PFSK-1 (cell line): Measurements from ENCODE around the gene KCNA2.

ENCODE experiments used
- POLR2AphosphoS5 ChIP-seq: IDR thresholded peaks from 2 replicates; pipeline ENCODE4 v1.6.1; 2012; ENCODE audit warnings: low read depth, mild to moderate bottlenecking, control low read depth, low read length, moderate library complexity
- REST ChIP-seq, 2 experiments: IDR thresholded peaks; 2 replicates each; pipeline versions ENCODE4 v1.6.1 to v1.8.0; 2011 to 2012; ENCODE audit warnings: low read depth in 2 of 2, low read length in 2 of 2, control low read depth in 1 of 2, inconsistent platforms in 1 of 2, mild to moderate bottlenecking in 1 of 2, moderate library complexity in 1 of 2; ENCODE audit not compliant: insufficient read depth in 1 of 2
- TAF1 ChIP-seq: IDR thresholded peaks from 2 replicates; pipeline ENCODE4 v1.6.1; 2012; ENCODE audit warnings: low read length, control low read depth, borderline replicate concordance; ENCODE audit not compliant: insufficient read depth

- no peak for TF ChIP-seq TAF1
- no peak for TF ChIP-seq POLR2AphosphoS5
- TF ChIP-seq REST (IDR thresholded peaks at IDR 0.05; ENCODE audit: insufficient read depth in 1 of 2, low read depth in 2 of 2, low read length in 2 of 2), result no peak
These were observed 2.1 kb upstream of the KCNA2 start for GRCh38 chr1:110608247-110608646.
